H9 (cell line): ENCODE results near the gene TPTE2. TPM values are rescaled to one million over a fixed set of nuclear protein-coding genes. Genes with fewer than 3 reads are reported as not detected.

Experiments
- DNase-seq: peaks from one replicate; pipeline ENCODE4 v3.0.0-alpha.2; 2017
- H2AFZ ChIP-seq: one replicate; pipeline ENCODE4 v1.6.1; 2013; ENCODE audit warnings: mild to moderate bottlenecking, low read length, control low read depth, moderate library complexity
- H2AK5ac ChIP-seq: 2 replicates; pipeline ENCODE4 v1.6.1; 2013; ENCODE audit warnings: low read length, control low read depth, mixed read lengths; ENCODE audit not compliant: insufficient read length
- H2BK120ac ChIP-seq: one replicate; pipeline ENCODE4 v1.6.1; 2013; ENCODE audit warnings: low read depth, mild to moderate bottlenecking, low read length, control low read depth, inconsistent platforms; ENCODE audit not compliant: poor library complexity, severe bottlenecking
- H2BK12ac ChIP-seq: 2 replicates; pipeline ENCODE4 v1.6.1; 2013; ENCODE audit warnings: low read length, control low read depth, mixed read lengths, low read depth; ENCODE audit not compliant: insufficient read length
- H2BK15ac ChIP-seq: 2 replicates; pipeline ENCODE4 v1.6.1; 2013; ENCODE audit warnings: low read depth, low read length, control low read depth
- H2BK20ac ChIP-seq: one replicate; pipeline ENCODE4 v1.6.1; 2013; ENCODE audit warnings: low read depth, mild to moderate bottlenecking, low read length, control low read depth, inconsistent platforms; ENCODE audit not compliant: poor library complexity, severe bottlenecking
- H2BK5ac ChIP-seq: 2 replicates; pipeline ENCODE4 v1.6.1; 2013; ENCODE audit warnings: low read length, control low read depth, mixed read lengths; ENCODE audit not compliant: insufficient read length
- H3K14ac ChIP-seq: 2 replicates; pipeline ENCODE4 v1.6.1; 2013; ENCODE audit warnings: low read length, control low read depth; ENCODE audit not compliant: insufficient read depth
- H3K18ac ChIP-seq: 2 replicates; pipeline ENCODE4 v1.6.1; 2013; ENCODE audit warnings: low read depth, mild to moderate bottlenecking, mixed read lengths, low read length, control low read depth; ENCODE audit not compliant: insufficient read length
- H3K23ac ChIP-seq: 2 replicates; pipeline ENCODE4 v1.6.1; 2013; ENCODE audit warnings: low read length, control low read depth, mixed read lengths, low read depth; ENCODE audit not compliant: insufficient read length
- H3K23me2 ChIP-seq: 2 replicates; pipeline ENCODE4 v1.6.1; 2013; ENCODE audit warnings: low read depth, mild to moderate bottlenecking, mixed read lengths, low read length, control low read depth; ENCODE audit not compliant: insufficient read length, poor library complexity, severe bottlenecking
- H3K27ac ChIP-seq: 2 replicates; pipeline ENCODE4 v1.5.1; 2013; ENCODE audit warnings: low read length, control low read depth, mixed read lengths, low read depth; ENCODE audit not compliant: insufficient read length
- H3K27me3 ChIP-seq: 2 replicates; pipeline ENCODE4 v1.6.1; 2013; ENCODE audit warnings: low read length, control low read depth, inconsistent platforms; ENCODE audit not compliant: insufficient read depth
- H3K4ac ChIP-seq: 2 replicates; pipeline ENCODE4 v1.6.1; 2013; ENCODE audit warnings: low read depth, mild to moderate bottlenecking, control low read depth, inconsistent platforms, low read length, moderate library complexity
- H3K4me1 ChIP-seq: 2 replicates; pipeline ENCODE4 v1.6.1; 2013; ENCODE audit warnings: low read length, control low read depth, inconsistent platforms; ENCODE audit not compliant: insufficient read depth
- H3K4me2 ChIP-seq: 2 replicates; pipeline ENCODE4 v1.6.1; 2013; ENCODE audit warnings: low read length, control low read depth, mixed read lengths; ENCODE audit not compliant: insufficient read length, insufficient read depth
- H3K56ac ChIP-seq: 2 replicates; pipeline ENCODE4 v1.6.1; 2013; ENCODE audit warnings: low read depth, mild to moderate bottlenecking, mixed read lengths, low read length, control low read depth; ENCODE audit not compliant: insufficient read length
- H3K79me1 ChIP-seq: 2 replicates; pipeline ENCODE4 v1.6.1; 2013; ENCODE audit warnings: low read depth, mild to moderate bottlenecking, moderate library complexity, low read length, control low read depth, inconsistent platforms; ENCODE audit not compliant: insufficient read depth, poor library complexity, severe bottlenecking
- H3K79me2 ChIP-seq: 2 replicates; pipeline ENCODE4 v1.6.1; 2013; ENCODE audit warnings: low read length, control low read depth, inconsistent platforms; ENCODE audit not compliant: insufficient read depth
- H3K9ac ChIP-seq: 2 replicates; pipeline ENCODE4 v1.6.1; 2013; ENCODE audit warnings: low read length, control low read depth, mixed read lengths; ENCODE audit not compliant: insufficient read length; ENCODE audit errors: extremely low read depth
- H3K9me3 ChIP-seq: one replicate; pipeline ENCODE4 v1.6.1; 2013; ENCODE audit warnings: low read depth, low read length, inconsistent platforms; ENCODE audit not compliant: control insufficient read depth
- H3T11ph ChIP-seq: one replicate; pipeline ENCODE4 v1.6.1; 2013; ENCODE audit warnings: mild to moderate bottlenecking, low read length, control low read depth, inconsistent platforms
- H4K20me1 ChIP-seq: one replicate; pipeline ENCODE4 v1.6.1; 2013; ENCODE audit not compliant: control insufficient read depth, insufficient read length, insufficient read depth
- H4K5ac ChIP-seq: 2 replicates; pipeline ENCODE4 v1.6.1; 2013; ENCODE audit warnings: low read depth, mild to moderate bottlenecking, mixed read lengths, low read length, control low read depth; ENCODE audit not compliant: insufficient read length
- H4K8ac ChIP-seq: replicated peaks from 2 replicates; pipeline ENCODE4 v1.6.1; 2013; ENCODE audit warnings: low read length, control low read depth, mixed read lengths, low read depth; ENCODE audit not compliant: insufficient read length
- H4K91ac ChIP-seq: 2 replicates; pipeline ENCODE4 v1.6.1; 2013; ENCODE audit warnings: low read depth, mild to moderate bottlenecking, moderate library complexity, mixed read lengths, low read length, control low read depth; ENCODE audit not compliant: insufficient read length
- H3K27ac Mint-ChIP-seq, 3 experiments: 2 replicates in 2 of 3; 3 replicates in 1 of 3; pipeline ENCODE4 v1.8.0; 2020 to 2021; ENCODE audit warnings: mixed read lengths in 3 of 3, mild to moderate bottlenecking in 1 of 3, moderate library complexity in 1 of 3
- H3K27me3 Mint-ChIP-seq: 2 replicates; pipeline ENCODE4 v1.8.0; 2021; ENCODE audit warnings: low read depth, mild to moderate bottlenecking, moderate library complexity, mixed read lengths
- H3K36me3 Mint-ChIP-seq, 3 experiments: 2 replicates in 2 of 3; 3 replicates in 1 of 3; pipeline ENCODE4 v1.8.0; 2020 to 2021; ENCODE audit warnings: low read depth in 3 of 3, mixed read lengths in 3 of 3; ENCODE audit not compliant: insufficient read depth in 1 of 3
- H3K4me1 Mint-ChIP-seq, 2 experiments: 2 replicates each; pipeline ENCODE4 v1.8.0; 2020; ENCODE audit warnings: mixed read lengths in 2 of 2
- H3K4me3 Mint-ChIP-seq, 2 experiments: 2 replicates in 1 of 2; 3 replicates in 1 of 2; pipeline ENCODE4 v1.8.0; 2020 to 2021; ENCODE audit warnings: mild to moderate bottlenecking in 2 of 2, mixed read lengths in 2 of 2, moderate library complexity in 1 of 2
- H3K9me3 Mint-ChIP-seq, 2 experiments: 2 replicates in 1 of 2; 3 replicates in 1 of 2; pipeline ENCODE4 v1.8.0; 2020; ENCODE audit warnings: mild to moderate bottlenecking in 2 of 2, mixed read lengths in 2 of 2, moderate library complexity in 1 of 2
- WGBS: extraction: QIAGEN DNeasy Blood & Tissue Kit; methylation state at CpG from one replicate; pipeline ENCODE4 v1.1.7; 2013; ENCODE audit warnings: missing lambda C conversion rate, low lambda C conversion rate, mixed read lengths; ENCODE audit not compliant: insufficient read length; ENCODE audit errors: extremely low coverage; 5-methylcytosine and 5-hydroxymethylcytosine counted together
- total RNA-seq: library from RNA; stranded (reverse); gene quantifications from 2 replicates; pipeline ENCODE4 v1.2.1, GENCODE V29; 2021
- TF ChIP-seq, protein P1 (sequence below): fragments of 200-600 bp; sonication (generic); conservative IDR thresholded peaks from 3 replicates; pipeline ENCODE4 v1.8.0; 2021; ENCODE audit warnings: antibody characterized with exemption, mild to moderate bottlenecking

TPTE2 gene
- total RNA-seq, 1 experiment from 2014 or later, result not detected

DNA sequence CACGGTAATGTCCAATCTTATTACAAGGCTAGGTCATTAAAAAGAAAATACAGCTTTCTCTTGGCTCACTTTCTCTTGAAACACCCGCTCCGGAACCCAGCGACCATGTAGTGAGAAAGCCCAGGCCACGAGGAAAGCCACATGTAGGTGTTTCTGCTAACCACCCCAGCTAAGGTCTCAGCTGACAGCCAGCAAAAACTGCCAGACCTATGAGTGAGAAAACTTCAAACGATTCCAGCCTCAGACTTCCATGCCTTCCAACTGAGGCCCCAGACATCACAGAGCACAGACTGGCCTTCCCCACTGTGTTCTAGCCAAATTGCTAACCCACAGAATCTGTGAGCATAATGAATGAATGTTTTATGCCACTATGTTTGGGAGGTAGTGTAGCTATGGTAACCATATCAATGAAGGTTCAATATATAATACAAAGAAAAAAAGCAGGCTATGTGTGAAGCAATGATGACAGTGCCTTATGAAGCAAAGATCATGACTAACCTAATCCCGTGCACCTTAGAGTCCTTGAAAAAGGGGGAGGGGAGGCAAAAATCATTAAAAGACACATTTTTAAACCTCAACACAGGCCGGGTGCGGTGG is 11.9 kb upstream of the TPTE2 start:
- H3K4me1 Mint-ChIP-seq, result no peaks in the 10 kb centered on the region
- H2AFZ ChIP-seq, result no peak overlapping the region
- H3K23me2 ChIP-seq, result no peaks in the 10 kb centered on the region
- H3T11ph ChIP-seq, result no peak overlapping the region
- peaks cover 1% of the 10 kb centered on the region for H3K27me3 Mint-ChIP-seq
- H3K9me3 ChIP-seq, result peaks cover 29% of the 10 kb centered on the region
- no peak overlapping the region for H3K4me3 Mint-ChIP-seq
- no peaks in the 10 kb centered on the region for H3K27me3 ChIP-seq
- H2BK120ac ChIP-seq, result no peak overlapping the region
- no peak overlapping the region for H3K14ac ChIP-seq
- no peaks in the 10 kb centered on the region for H4K20me1 ChIP-seq
- H2AK5ac ChIP-seq, result no peak overlapping the region
- H3K4me2 ChIP-seq, result no peak overlapping the region
- peaks cover 75 to 79% of the 10 kb centered on the region in 2 experiments for H3K9me3 Mint-ChIP-seq
- H2BK15ac ChIP-seq, result no peak overlapping the region
- H4K91ac ChIP-seq, result no peak overlapping the region
- H3K79me2 ChIP-seq, result no peaks in the 10 kb centered on the region
- WGBS, result no CpG with 5 or more reads among the region's 9 CpGs
- no peak overlapping the region for H3K9ac ChIP-seq
- H3K4ac ChIP-seq, result no peak overlapping the region
- no peak overlapping the region for H3K18ac ChIP-seq
- H3K27ac ChIP-seq, result no peak overlapping the region
- TF ChIP-seq, protein P1, sequence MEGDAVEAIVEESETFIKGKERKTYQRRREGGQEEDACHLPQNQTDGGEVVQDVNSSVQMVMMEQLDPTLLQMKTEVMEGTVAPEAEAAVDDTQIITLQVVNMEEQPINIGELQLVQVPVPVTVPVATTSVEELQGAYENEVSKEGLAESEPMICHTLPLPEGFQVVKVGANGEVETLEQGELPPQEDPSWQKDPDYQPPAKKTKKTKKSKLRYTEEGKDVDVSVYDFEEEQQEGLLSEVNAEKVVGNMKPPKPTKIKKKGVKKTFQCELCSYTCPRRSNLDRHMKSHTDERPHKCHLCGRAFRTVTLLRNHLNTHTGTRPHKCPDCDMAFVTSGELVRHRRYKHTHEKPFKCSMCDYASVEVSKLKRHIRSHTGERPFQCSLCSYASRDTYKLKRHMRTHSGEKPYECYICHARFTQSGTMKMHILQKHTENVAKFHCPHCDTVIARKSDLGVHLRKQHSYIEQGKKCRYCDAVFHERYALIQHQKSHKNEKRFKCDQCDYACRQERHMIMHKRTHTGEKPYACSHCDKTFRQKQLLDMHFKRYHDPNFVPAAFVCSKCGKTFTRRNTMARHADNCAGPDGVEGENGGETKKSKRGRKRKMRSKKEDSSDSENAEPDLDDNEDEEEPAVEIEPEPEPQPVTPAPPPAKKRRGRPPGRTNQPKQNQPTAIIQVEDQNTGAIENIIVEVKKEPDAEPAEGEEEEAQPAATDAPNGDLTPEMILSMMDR, result no peak
- no peak for DNase-seq
- H4K5ac ChIP-seq, result no peak overlapping the region
- H3K27ac Mint-ChIP-seq, result no peak overlapping the region
- H3K36me3 Mint-ChIP-seq, result peaks cover 6 to 11% (median 7%) of the 10 kb centered on the region in 3 experiments; a peak in 5 of 7 replicates
- no peak overlapping the region for H2BK12ac ChIP-seq
- H3K4me1 ChIP-seq, result no peaks in the 10 kb centered on the region
- no peaks in the 10 kb centered on the region for H3K79me1 ChIP-seq
- H3K23ac ChIP-seq, result no peak overlapping the region
- H3K56ac ChIP-seq, result no peak overlapping the region
- no peak overlapping the region for H4K8ac ChIP-seq
- H2BK20ac ChIP-seq, result no peak overlapping the region
- no peak overlapping the region for H2BK5ac ChIP-seq
